Urothelium cell line (cell line): ENCODE results near the gene THEMIS.
"Not testable (repeated sequence)": the region's sequence is repeated elsewhere in the genome, so short reads cannot be mapped to it uniquely, and the experiment has no call there.

Source experiments
- DNase-seq: peaks from one replicate; pipeline ENCODE4 v3.0.0; 2011; ENCODE audit warnings: low spot score, mixed read lengths
- FAIRE-seq: peaks from 2 replicates; lab custom pipeline; 2011; peaks lifted over from hg19 to GRCh38; lab: Jason Lieb, UNC

The THEMIS gene, protein sequence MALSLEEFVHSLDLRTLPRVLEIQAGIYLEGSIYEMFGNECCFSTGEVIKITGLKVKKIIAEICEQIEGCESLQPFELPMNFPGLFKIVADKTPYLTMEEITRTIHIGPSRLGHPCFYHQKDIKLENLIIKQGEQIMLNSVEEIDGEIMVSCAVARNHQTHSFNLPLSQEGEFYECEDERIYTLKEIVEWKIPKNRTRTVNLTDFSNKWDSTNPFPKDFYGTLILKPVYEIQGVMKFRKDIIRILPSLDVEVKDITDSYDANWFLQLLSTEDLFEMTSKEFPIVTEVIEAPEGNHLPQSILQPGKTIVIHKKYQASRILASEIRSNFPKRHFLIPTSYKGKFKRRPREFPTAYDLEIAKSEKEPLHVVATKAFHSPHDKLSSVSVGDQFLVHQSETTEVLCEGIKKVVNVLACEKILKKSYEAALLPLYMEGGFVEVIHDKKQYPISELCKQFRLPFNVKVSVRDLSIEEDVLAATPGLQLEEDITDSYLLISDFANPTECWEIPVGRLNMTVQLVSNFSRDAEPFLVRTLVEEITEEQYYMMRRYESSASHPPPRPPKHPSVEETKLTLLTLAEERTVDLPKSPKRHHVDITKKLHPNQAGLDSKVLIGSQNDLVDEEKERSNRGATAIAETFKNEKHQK

DNA sequence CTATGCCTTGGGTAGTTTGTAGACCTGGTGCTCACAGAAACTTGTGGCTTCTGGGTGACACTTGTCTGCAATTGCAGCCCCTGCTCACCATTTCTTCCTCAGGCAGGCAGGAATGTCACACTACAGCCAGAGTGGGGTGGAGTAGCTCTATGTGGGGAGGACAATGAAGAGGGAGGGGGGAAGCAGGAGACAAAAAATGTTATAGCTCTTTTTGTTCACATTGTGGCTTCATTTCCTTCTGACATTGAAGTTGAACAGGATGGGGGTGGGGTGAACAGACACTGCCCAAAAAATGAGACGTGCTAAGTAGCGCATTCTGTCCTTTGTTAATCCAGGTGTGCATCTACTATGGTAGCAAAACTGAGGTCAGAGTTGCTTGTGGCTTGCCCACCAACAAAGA lies at the start of gene THEMIS:
Gene THEMIS, minus strand, starts transcription at position 124 of the 400 bp plus-strand sequence. CDS start 126 bp downstream, outside the sequence.
- no peak for DNase-seq
- no peak for FAIRE-seq

DNA sequence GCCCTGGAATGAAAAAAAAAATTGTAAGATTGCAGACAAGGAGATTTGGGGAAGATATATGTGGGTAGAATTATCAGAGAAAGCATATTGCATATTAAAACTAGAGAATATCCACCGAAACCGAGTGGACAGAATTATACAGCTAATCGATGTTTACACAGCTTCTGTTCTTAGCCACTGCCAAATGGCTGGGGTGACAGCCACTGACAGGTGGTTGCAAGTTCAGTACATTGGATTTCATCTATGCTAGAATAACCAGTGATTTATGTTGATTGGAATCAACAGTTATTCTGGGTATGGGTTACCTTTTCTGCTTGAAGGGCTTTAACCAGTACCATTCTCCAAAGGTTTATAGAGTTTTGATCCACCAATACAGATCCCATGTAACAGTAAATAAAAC lies 48.4 kb upstream of the THEMIS start:
- FAIRE-seq (no peak), DNase-seq (no peak)

GRCh38 chr6:127946388-127946787 lies 45.5 kb upstream of the THEMIS start:
- DNase-seq: no peak
- FAIRE-seq: no peak

- FAIRE-seq (no peak), DNase-seq (no peak)
Observed at GRCh38 chr6:127945434-127946097, 44.7 kb upstream of the THEMIS start.

GRCh38 chr6:127941228-127941627 lies 40.4 kb upstream of the THEMIS start:
- FAIRE-seq: no peak
- no peak for DNase-seq

DNA sequence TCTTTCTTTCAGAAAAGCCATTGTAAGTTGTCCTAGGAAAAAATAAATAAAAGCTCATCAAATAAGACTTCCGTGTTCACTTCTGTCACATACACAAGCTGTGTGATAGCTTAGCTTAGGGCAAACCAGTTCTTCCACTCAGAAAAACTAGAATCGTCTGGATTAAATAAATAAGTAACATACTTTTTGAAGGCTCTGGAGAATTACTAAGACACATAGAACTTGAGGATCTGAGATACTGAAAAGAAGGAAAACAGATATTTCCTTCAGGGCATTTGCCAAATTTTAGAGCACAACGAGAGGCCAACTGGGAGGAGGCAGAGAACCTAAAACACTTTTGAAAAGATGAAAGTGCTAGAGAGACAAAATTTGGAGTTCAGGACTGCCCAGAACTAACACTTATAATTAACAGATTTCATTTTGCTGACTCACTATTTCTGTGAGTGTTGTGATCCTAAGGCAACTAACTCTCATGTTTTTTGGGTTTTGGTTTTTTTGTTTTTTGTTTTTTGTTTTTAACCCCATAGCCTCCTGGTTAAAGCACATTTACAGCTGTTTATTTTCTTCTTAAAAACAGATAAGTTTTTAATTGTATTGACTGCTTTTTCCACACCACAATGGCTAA lies 38.7 kb upstream of the THEMIS start:
- DNase-seq (no peak), FAIRE-seq (no peak)

GRCh38 chr6:127938701-127939100 lies 37.8 kb upstream of the THEMIS start:
- no peak for FAIRE-seq
- DNase-seq: no peak

DNA sequence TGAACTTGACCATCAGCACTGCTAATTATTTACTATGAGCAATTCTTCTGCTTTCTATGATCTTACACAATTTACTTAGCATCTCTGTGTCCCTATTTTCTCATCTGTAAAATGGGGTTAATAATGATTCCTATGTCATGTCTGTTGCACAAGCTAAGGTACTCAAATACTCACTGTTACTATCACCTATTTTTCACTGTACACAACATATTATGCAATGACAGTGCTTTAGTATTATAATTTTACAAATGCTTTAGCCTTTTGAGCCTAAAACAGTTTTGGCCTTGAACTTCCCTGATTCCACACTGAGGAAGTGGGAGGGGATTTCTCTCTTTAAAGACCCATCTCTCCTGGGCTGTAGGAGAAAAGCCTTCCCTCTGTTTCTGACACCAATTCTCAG lies 36.9 kb upstream of the THEMIS start:
- FAIRE-seq (no peak), DNase-seq (no peak)

GRCh38 chr6:127937102-127937501 lies 36.2 kb upstream of the THEMIS start:
- FAIRE-seq (no peak), DNase-seq (no peak)

DNA sequence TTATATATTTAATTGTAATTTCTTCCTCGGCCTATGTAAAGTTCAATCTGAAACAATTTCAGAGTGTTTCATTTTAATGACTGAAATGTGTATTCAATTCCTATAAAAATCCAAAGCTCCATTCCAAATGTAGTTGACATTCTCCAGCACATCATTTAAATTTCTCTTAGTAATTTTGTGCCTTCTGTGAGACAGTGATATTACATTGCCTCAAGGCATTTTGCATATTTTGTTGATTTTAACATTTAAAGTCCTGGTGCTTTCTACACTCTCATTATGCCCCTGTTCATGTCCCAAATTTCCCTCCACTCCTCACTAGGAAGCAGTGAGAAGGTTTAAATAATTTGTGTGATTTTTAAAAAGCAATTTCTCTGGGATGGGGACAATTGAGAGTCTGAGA lies 34.1 kb upstream of the THEMIS start:
- no peak for DNase-seq
- no peak for FAIRE-seq

DNA sequence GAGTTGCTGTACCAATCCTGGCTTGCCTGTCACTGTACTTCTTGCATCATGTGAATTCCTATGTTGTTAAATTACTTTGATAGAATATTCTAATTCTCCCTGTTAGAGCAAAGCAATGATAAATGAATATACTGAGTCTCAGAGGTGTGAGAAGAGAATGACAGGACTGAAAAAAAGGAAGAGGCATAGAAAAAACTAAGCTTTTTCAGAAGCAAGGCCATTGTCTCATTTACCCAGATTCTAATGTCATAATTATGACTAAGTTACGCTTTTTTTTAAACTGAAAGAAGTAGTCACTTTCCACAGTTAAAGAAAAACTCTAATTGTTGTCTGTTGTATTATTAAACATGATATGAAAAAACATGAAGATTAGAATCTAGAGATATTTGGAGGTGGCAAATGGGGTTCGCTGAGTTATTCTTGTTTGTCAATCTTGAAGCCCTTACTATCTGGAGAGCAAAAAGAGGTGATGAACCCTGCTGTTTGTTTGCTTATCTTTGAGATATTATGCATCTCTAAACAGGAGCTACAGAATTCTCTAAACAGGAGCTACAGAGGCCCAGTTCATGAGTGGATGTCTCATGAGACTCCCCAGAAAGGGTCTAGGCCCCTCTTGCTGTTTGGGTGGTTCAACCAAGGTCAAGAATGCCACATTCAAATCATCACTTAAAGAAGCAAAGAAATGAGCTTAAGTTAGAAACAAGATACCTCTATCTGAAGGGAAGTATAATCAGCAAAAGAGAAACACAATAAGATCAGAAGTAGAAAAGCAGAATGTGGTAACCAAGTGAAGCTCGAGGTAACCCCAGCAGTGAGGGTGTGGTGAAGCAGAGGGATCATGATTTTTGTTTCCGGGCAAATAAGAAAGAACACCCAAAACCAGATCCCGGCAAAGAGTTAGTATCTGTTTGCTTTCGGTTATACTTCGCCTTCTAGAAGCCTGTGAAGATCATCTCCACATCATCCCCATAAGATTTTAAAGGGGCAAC lies 33.3 kb upstream of the THEMIS start:
- DNase-seq (no peak), FAIRE-seq (no peak)

GRCh38 chr6:127933137-127933536 lies 32.3 kb upstream of the THEMIS start:
- no peak for FAIRE-seq
- no peak for DNase-seq

DNA sequence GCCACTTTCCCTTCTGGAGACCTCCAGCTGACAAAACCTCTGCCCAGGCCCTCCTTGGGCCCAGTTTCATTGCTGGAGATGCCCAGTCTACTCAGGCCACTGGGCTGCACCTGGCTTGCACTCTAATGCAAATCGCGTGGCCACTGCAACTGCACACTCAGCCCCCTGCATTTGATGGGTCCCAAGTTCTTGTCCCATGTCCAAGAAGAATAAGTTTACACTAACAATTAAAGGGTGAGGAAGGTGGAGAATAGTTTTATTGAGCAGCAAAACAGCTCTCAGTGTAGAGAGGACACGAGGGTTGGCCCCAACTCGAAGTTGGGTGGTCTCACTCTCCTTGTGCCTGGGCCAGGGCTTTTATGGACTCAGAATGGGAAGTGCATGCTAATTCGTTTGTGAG lies 31.9 kb upstream of the THEMIS start:
- FAIRE-seq (no peak), DNase-seq (no peak)

DNA sequence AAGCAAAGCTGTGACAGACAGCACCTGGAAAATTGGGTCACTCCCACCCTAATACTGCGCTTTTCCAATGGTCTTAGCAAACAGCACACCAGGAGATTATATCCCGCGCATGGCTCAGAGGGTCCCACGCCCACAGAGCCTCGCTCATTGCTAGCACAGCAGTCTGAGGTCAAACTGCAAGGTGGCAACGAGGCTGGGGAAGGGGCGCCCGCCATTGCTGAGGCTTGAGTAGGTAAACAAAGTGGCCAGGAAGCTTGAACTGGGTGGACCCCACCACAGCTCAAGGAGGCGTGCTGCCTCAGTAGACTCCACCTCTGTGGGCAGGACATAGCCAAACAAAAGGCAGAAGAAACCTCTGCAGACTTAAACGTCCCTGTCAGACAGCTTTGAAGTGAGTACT lies 25.6 kb upstream of the THEMIS start:
- not testable (repeated sequence) for DNase-seq, FAIRE-seq

- FAIRE-seq: no peak
- DNase-seq: no peak
Observed at GRCh38 chr6:127924440-127924839, 23.6 kb upstream of the THEMIS start.

DNA sequence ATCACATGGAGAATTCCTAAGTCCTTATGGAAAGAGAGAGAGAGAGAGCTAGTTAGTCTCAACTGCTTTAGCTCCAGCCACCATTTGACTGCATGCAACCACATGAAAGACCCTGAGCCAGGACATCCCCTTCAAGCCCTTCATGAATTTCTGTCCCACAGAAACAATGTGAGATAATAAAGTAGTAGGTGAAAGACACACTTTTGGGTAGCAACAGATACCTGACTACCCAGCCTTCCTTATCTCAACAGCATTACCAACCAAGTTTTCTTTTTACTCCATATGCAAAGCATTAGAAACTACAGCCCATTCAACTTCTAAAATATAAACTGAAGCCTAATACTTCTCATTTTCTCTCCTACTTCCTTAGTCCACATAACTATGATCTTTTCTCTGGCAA lies 23.2 kb upstream of the THEMIS start:
- FAIRE-seq (no peak), DNase-seq (no peak)

DNA sequence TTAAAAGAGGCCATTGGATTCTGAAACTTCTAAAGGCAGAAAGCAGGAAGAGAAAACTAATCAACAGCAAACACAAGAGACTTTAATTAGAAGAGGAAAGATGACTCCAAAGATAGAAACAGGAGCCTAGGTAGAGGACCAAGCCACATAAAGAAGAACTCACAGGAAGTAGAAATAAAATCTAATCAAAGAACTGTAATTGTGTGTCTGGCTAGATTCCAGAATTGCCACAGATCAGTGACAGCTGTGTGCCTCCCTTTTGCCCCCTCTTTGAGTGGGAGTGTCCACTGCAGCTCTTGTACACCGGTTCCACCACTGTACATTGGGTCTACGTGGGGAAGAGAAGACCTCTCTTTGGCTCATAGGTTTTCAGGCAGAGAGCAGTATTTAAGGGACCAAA lies 22.3 kb upstream of the THEMIS start:
- DNase-seq: no peak
- no peak for FAIRE-seq

DNA sequence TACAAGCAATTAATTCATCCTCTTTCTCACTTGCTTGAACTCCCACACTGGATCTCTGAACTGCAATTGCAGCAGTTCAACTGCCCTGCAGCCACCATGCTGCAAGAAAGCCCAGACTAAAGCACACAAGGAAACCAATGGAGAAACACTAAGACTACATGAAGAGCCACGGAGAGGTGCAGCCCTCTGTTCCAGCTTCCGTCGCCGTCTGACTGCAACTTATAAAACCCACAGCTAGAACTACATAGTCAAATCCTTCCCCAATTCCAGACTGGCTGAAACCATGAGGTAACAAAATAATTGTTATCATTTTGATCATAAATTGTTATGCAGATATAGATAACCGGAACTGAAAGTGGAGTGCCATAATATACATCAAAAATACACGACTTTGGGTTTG lies 21.1 kb upstream of the THEMIS start:
- no peak for FAIRE-seq
- no peak for DNase-seq

DNA sequence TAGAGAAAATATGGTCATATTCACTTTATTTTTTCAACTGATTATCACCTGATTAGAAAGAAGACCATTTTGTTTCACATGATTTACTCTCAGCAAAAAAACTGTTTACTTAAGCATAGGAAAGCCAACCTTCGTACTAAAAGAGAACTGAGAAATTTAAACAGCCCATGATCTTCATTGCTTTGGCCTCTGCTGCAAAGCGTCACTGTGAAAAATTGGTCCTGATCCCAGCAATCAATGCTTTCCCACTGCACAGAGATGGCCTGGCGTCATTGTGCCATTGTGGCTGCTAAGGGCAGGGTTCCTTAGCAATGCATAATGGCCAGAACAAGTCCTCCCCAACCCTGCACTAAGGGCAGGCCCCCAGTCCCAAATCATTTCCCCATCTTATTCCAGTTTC lies 19.9 kb upstream of the THEMIS start:
- DNase-seq: no peak
- FAIRE-seq: no peak
